Type B pancreatic cell (in vitro differentiated cells): ENCODE results near the gene IMMP2L. TPM values are rescaled to one million over a fixed set of nuclear protein-coding genes. Genes with fewer than 3 reads are reported as not detected.

Source experiments
- DNase-seq: peaks from one replicate; pipeline ENCODE4 v3.0.0; 2021; ENCODE audit warnings: mixed read lengths; ENCODE audit not compliant: unreplicated experiment; ENCODE audit errors: extremely low spot score
- H3K27ac Mint-ChIP-seq: 2 replicates; pipeline ENCODE4 v1.8.0; 2021; ENCODE audit warnings: mild to moderate bottlenecking, mixed read lengths
- H3K27me3 Mint-ChIP-seq: 2 replicates; pipeline ENCODE4 v1.8.0; 2021; ENCODE audit warnings: mixed read lengths
- H3K36me3 Mint-ChIP-seq: 2 replicates; pipeline ENCODE4 v1.8.0; 2021; ENCODE audit warnings: mixed read lengths
- H3K4me1 Mint-ChIP-seq: one replicate; pipeline ENCODE4 v1.8.0; 2021; ENCODE audit warnings: mixed read lengths; ENCODE audit not compliant: unreplicated experiment
- H3K4me3 Mint-ChIP-seq: 2 replicates; pipeline ENCODE4 v1.8.0; 2021; ENCODE audit warnings: mild to moderate bottlenecking, mixed read lengths
- H3K9me3 Mint-ChIP-seq: 2 replicates; pipeline ENCODE4 v1.8.0; 2021; ENCODE audit warnings: mixed read lengths
- total RNA-seq: library from RNA; stranded (reverse); gene quantifications from 2 replicates; pipeline ENCODE4 v1.2.1, GENCODE V29; 2021; ENCODE audit warnings: low replicate concordance
- TF ChIP-seq, protein P1 (sequence below): fragments of 200-600 bp; sonication (generic); conservative IDR thresholded peaks from 2 replicates; pipeline ENCODE4 v1.5.0; 2021; ENCODE audit warnings: antibody characterized with exemption, mild to moderate bottlenecking

Gene IMMP2L
- total RNA-seq, 1 donor from 2014 or later, result 23.0 TPM

DNA sequence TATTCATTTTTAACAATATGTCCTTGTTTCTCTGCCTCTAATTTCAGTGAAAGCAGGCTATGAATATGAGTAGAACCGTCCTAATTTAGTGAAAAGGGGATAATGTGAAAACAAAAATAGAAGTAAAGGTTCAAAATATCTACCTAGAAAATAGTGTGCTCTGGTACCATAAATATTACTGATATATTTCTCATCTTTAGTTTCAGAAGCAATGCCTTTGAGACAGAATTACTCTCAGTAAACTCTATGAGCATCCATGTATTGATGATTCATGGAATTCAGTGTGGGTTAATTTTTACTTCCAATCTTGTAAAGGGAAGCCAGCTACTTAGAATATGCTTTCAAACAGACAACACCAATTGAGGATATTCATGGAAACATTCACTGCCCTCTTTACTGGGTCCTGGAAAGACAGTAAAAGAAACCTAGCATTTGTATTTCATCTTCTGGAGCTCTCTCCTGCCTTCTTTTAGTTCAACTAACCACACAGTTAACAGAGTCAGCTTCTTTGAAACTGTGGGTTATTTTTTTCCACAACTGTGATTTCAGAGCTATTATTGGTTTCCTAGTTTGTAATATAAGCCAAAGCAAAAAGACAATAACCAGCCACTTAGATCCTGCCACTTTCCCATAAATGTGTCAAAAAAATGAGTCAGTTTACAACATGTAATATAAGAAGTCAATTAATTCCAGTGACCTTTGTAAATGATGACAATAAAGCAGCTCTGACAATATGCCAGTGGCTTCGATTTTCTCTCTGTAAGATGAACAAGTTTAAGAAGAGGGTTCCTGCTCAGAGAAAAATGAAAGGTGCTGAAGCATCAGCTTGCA, 469.7 kb downstream of the IMMP2L start:
- Mint-ChIP-seq H3K36me3 (peaks cover 3% of the 10 kb centered on the region), H3K27me3 (no peaks in the 10 kb centered on the region), H3K27ac (no peak overlapping the region), H3K4me1 (peaks cover 37% of the 10 kb centered on the region), H3K4me3 (peak overlapping the region; percentile 88), H3K9me3 (no peaks in the 10 kb centered on the region)
- TF ChIP-seq, protein P1, sequence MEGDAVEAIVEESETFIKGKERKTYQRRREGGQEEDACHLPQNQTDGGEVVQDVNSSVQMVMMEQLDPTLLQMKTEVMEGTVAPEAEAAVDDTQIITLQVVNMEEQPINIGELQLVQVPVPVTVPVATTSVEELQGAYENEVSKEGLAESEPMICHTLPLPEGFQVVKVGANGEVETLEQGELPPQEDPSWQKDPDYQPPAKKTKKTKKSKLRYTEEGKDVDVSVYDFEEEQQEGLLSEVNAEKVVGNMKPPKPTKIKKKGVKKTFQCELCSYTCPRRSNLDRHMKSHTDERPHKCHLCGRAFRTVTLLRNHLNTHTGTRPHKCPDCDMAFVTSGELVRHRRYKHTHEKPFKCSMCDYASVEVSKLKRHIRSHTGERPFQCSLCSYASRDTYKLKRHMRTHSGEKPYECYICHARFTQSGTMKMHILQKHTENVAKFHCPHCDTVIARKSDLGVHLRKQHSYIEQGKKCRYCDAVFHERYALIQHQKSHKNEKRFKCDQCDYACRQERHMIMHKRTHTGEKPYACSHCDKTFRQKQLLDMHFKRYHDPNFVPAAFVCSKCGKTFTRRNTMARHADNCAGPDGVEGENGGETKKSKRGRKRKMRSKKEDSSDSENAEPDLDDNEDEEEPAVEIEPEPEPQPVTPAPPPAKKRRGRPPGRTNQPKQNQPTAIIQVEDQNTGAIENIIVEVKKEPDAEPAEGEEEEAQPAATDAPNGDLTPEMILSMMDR, result no peak
- DNase-seq, result no peak

DNA sequence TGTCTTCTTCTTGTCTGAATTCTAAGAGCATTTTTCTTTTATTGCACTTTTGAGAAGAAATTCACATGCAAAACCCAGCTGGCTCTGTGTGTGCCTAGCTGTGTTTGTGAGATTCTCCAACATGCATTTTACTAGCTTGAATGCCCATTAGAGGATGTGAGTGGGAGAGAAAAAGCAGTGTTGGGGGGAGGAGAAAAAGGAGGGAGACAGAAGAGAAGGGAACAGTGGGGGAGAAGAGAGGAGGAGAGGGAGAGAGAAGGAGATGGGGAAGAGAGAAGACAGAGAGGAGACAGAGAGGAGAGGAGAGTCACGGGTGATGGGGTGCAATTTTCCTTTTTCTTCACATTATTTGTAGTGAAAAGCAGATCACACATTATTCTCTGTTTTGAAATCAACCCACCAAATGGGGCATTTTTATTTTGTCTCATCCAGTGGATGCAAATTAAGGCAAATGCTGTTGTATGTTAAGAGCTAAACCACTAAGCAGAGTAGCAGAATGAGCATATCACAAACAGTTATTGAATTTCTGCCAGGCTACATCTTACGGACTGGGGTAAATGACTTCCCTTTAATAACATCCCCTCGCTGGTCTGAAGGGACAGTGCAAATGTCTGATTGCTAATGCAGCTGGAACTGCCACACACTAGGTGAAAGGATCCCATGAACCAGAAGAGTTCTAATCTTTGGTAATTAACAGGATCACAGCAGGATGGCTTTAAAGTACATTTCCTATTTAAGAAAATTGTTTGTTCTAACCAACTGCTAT, 470.5 kb downstream of the IMMP2L start:
- Mint-ChIP-seq H3K27ac (no peak overlapping the region), H3K27me3 (no peaks in the 10 kb centered on the region), H3K4me3 (peak overlapping the region; percentile 88), H3K9me3 (no peaks in the 10 kb centered on the region), H3K36me3 (peaks cover 3% of the 10 kb centered on the region), H3K4me1 (peaks cover 37% of the 10 kb centered on the region)
- TF ChIP-seq, protein P1, result no peak
- DNase-seq, result no peak

DNA sequence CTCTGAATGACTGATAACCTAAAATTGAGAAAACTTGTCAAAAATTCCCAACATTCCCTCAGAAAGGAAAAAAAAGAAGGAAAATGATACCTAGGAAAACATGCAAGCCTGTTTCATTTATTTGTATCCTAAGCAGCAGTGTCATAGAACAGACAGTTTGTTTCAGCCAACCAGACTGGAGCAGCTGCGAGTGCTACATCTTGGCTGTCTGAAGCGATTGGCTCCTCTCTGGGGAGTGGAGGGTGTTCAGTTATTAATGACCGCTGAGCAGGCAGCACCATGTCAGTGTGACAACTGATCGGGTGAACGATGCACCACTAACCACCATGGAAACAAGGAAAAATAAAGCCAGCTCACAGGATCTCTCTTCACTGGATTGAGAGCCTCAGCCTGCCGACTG, 471.4 kb downstream of the IMMP2L start, which contains the start of gene LRRN3:
LRRN3 (plus strand) TSS at position 282 of the 400 bp plus-strand sequence. CDS start 31,646 bp downstream, outside the sequence.
- Mint-ChIP-seq H3K36me3 (no peaks in the 10 kb centered on the region), H3K4me3 (peak within 1 kb of the TSS; percentile 88), H3K4me1 (peaks cover 32% of the 10 kb centered on the region), H3K27ac (no peak within 1 kb of the TSS), H3K9me3 (no peaks in the 10 kb centered on the region), H3K27me3 (no peaks in the 10 kb centered on the region)
- DNase-seq, result no peak
- TF ChIP-seq, protein P1, result no peak

DNA sequence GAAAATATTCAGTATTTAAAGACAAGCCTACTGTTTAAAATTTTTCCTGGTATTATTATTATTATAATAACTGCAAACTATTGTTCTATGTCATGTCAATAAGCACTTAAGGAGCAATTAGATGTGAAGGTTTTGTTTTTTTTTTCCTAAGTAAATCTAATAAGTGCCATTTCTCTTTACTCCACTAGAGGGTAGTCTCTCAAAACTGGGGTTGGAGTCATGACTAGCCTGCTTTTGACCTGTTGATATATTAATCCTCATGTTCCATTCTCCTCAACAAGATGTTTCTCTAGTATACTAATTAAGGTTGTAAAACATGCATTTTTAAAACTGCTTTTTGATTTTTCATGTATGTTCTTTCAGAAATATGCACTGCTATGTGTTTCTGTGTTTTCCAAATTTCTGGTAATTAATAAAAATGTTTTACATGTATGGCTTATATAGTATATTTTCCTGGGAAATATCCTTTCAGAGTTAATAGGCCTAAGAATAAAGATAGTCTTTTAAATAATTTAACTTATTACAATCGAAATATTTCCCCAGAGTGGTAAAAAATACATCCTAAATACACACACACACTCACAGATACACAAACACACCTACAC, 472.4 kb downstream of the IMMP2L start:
- Mint-ChIP-seq H3K36me3 (no peaks in the 10 kb centered on the region), H3K4me3 (no peak overlapping the region), H3K27me3 (no peaks in the 10 kb centered on the region), H3K27ac (no peak overlapping the region), H3K9me3 (no peaks in the 10 kb centered on the region), H3K4me1 (peaks cover 29% of the 10 kb centered on the region)
- no peak for DNase-seq
- TF ChIP-seq, protein P1, result peak; percentile 89

DNA sequence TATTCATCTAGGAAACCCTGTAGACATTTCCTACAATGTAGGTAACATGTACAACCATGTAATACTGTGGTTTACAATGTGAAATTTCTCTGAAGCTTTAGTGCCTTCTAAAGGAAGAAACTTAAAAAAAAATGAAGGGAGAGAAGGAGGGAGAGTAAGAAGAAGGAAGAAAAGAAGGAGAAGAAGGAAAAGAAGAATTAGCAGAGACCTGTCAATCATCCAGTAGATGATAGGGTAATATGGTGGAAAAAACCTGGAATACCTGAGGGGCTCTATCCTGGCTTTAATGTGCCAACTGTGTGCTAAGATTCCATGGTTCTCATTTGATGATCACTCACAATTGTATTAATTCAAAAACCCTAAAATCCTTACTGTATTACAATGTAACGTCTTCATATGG, 474.0 kb downstream of the IMMP2L start:
- Mint-ChIP-seq H3K4me3 (no peak overlapping the region), H3K9me3 (no peaks in the 10 kb centered on the region), H3K36me3 (no peaks in the 10 kb centered on the region), H3K27me3 (no peaks in the 10 kb centered on the region), H3K4me1 (peaks cover 21% of the 10 kb centered on the region), H3K27ac (no peak overlapping the region)
- TF ChIP-seq, protein P1, result no peak
- DNase-seq, result no peak
